ENCODE results near the gene NOP9.
A peak's percentile ranks its signal among the peaks of the same experiment; 100 is the strongest.

- TF ChIP-seq CTCF (IDR thresholded peaks at IDR 0.05) (peak; percentile 67 to 89 (median 77)), POLR2A (IDR thresholded peaks at IDR 0.05) (peak; percentile 70 to 83)
Measured at GRCh38 chr14:24271134-24271833, 28.4 kb upstream of the NOP9 start, which contains the start of gene RABGGTA.
